ENCODE measurements around the gene ERG. TPM values are rescaled to one million over a fixed set of nuclear protein-coding genes. Genes with fewer than 3 reads are reported as not detected.

ERG gene
- polyA plus RNA-seq, 2 of the 4 experiments (the other 2 are of a cell fraction): not detected

DNA sequence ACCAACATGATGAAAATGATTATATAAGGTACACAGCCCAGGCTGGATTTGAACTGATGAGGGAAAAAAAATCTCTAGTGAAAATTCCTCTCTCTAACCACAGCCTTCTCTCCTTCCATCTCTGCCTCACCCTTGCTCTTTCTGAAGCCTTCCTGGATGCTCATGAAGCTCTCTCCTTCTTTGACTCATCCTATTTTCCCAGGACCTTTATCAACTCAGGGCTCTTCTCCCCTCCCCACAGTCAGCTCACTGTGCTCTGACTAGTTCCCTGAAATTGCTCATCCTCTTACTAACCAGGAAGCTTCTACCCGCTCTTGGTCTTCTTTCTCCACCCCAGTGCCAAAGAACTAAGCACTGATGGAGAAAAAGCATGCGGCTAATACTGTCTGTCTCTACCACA is 46.4 kb upstream of the ERG start (continued):
- no peak for TF ChIP-seq KDM5A (IDR thresholded peaks at IDR 0.05)
- TF ChIP-seq, protein P1, sequence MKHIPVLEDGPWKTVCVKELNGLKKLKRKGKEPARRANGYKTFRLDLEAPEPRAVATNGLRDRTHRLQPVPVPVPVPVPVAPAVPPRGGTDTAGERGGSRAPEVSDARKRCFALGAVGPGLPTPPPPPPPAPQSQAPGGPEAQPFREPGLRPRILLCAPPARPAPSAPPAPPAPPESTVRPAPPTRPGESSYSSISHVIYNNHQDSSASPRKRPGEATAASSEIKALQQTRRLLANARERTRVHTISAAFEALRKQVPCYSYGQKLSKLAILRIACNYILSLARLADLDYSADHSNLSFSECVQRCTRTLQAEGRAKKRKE (CRISPR knock-in tag; IDR thresholded peaks at IDR 0.05; ENCODE audit: low read depth): no peak
- no peak for TF ChIP-seq CBX8 (IDR thresholded peaks at IDR 0.05)
- no peak for TF ChIP-seq HEYL (CRISPR knock-in tag; IDR thresholded peaks at IDR 0.05)
- TF ChIP-seq PHF8 (IDR thresholded peaks at IDR 0.05; ENCODE audit: borderline replicate concordance, low read depth): no peak

DNA sequence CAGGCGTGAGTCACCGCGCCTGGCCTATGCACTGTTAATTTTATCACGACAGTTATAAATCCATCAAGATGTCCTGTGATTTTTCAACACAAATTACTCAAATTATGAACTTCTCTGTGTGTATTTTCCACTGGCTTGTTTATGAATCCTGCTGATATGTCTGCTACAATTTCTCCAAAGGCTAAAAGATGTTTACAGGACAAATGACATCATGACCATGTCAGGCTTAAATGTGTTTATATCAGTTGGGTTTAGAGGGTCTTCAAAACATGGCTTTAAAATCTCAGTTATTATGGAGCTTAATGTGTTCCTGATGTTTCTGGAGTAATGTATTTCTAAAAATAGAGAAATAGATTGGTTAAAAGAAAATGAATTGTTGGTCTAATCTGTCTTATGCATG is 44.0 kb upstream of the ERG start:
- CTCF ChIA-PET: no interaction called here
- Histone ChIP-seq H3K4me2 (no peak overlapping the region), H3K4me1 (no peaks in the 10 kb centered on the region), H3K9me3 (no peaks in the 10 kb centered on the region), H3K27ac (no peak overlapping the region), H3K4me3 (no peak overlapping the region)
- FAIRE-seq: no peak
- no peak for TF ChIP-seq RARB (CRISPR knock-in tag; IDR thresholded peaks at IDR 0.05)
- TF ChIP-seq JUNB (IDR thresholded peaks at IDR 0.05): no peak
- TF ChIP-seq, protein P2, sequence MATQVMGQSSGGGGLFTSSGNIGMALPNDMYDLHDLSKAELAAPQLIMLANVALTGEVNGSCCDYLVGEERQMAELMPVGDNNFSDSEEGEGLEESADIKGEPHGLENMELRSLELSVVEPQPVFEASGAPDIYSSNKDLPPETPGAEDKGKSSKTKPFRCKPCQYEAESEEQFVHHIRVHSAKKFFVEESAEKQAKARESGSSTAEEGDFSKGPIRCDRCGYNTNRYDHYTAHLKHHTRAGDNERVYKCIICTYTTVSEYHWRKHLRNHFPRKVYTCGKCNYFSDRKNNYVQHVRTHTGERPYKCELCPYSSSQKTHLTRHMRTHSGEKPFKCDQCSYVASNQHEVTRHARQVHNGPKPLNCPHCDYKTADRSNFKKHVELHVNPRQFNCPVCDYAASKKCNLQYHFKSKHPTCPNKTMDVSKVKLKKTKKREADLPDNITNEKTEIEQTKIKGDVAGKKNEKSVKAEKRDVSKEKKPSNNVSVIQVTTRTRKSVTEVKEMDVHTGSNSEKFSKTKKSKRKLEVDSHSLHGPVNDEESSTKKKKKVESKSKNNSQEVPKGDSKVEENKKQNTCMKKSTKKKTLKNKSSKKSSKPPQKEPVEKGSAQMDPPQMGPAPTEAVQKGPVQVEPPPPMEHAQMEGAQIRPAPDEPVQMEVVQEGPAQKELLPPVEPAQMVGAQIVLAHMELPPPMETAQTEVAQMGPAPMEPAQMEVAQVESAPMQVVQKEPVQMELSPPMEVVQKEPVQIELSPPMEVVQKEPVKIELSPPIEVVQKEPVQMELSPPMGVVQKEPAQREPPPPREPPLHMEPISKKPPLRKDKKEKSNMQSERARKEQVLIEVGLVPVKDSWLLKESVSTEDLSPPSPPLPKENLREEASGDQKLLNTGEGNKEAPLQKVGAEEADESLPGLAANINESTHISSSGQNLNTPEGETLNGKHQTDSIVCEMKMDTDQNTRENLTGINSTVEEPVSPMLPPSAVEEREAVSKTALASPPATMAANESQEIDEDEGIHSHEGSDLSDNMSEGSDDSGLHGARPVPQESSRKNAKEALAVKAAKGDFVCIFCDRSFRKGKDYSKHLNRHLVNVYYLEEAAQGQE (IDR thresholded peaks at IDR 0.05): no peak
- TF ChIP-seq ESRRA (IDR thresholded peaks at IDR 0.05; ENCODE audit: borderline replicate concordance, low read length): no peak
- TF ChIP-seq, protein P3, sequence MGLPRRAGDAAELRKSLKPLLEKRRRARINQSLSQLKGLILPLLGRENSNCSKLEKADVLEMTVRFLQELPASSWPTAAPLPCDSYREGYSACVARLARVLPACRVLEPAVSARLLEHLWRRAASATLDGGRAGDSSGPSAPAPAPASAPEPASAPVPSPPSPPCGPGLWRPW (IDR thresholded peaks at IDR 0.05): no peak
- no peak for TF ChIP-seq CHD2 (IDR thresholded peaks at IDR 0.05; ENCODE audit: low read length, partially characterized antibody)
- TF ChIP-seq, protein P1 (CRISPR knock-in tag; IDR thresholded peaks at IDR 0.05; ENCODE audit: low read depth): no peak
- TF ChIP-seq KDM1A (IDR thresholded peaks at IDR 0.05; ENCODE audit: low read depth): no peak
- TF ChIP-seq GATA3 (IDR thresholded peaks at IDR 0.05; ENCODE audit: borderline replicate concordance): no peak
- no peak for TF ChIP-seq NFE2L2 (conservative IDR thresholded peaks at IDR 0.05; ENCODE audit: low read length)
- TF ChIP-seq, protein P4, sequence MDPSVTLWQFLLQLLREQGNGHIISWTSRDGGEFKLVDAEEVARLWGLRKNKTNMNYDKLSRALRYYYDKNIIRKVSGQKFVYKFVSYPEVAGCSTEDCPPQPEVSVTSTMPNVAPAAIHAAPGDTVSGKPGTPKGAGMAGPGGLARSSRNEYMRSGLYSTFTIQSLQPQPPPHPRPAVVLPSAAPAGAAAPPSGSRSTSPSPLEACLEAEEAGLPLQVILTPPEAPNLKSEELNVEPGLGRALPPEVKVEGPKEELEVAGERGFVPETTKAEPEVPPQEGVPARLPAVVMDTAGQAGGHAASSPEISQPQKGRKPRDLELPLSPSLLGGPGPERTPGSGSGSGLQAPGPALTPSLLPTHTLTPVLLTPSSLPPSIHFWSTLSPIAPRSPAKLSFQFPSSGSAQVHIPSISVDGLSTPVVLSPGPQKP (IDR thresholded peaks at IDR 0.05; ENCODE audit: low read depth, low read length): no peak
- TF ChIP-seq HOXB13 (CRISPR knock-in tag; IDR thresholded peaks at IDR 0.05; ENCODE audit: low read depth): no peak
- TF ChIP-seq EP300 (IDR thresholded peaks at IDR 0.05): no peak
- TF ChIP-seq, protein P5, sequence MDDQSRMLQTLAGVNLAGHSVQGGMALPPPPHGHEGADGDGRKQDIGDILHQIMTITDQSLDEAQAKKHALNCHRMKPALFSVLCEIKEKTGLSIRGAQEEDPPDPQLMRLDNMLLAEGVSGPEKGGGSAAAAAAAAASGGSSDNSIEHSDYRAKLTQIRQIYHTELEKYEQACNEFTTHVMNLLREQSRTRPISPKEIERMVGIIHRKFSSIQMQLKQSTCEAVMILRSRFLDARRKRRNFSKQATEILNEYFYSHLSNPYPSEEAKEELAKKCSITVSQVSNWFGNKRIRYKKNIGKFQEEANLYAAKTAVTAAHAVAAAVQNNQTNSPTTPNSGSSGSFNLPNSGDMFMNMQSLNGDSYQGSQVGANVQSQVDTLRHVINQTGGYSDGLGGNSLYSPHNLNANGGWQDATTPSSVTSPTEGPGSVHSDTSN (IDR thresholded peaks at IDR 0.05): no peak
- no peak for TF ChIP-seq NR3C1 (IDR thresholded peaks at IDR 0.05)
- TF ChIP-seq, protein P6, sequence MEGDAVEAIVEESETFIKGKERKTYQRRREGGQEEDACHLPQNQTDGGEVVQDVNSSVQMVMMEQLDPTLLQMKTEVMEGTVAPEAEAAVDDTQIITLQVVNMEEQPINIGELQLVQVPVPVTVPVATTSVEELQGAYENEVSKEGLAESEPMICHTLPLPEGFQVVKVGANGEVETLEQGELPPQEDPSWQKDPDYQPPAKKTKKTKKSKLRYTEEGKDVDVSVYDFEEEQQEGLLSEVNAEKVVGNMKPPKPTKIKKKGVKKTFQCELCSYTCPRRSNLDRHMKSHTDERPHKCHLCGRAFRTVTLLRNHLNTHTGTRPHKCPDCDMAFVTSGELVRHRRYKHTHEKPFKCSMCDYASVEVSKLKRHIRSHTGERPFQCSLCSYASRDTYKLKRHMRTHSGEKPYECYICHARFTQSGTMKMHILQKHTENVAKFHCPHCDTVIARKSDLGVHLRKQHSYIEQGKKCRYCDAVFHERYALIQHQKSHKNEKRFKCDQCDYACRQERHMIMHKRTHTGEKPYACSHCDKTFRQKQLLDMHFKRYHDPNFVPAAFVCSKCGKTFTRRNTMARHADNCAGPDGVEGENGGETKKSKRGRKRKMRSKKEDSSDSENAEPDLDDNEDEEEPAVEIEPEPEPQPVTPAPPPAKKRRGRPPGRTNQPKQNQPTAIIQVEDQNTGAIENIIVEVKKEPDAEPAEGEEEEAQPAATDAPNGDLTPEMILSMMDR (IDR thresholded peaks at IDR 0.05): no peak
- TF ChIP-seq BHLHE40 (IDR thresholded peaks at IDR 0.05; ENCODE audit: low read depth, low read length): no peak
- no peak for TF ChIP-seq ZFP36 (IDR thresholded peaks at IDR 0.05; ENCODE audit: borderline replicate concordance, partially characterized antibody)
- no peak for TF ChIP-seq RFX5 (IDR thresholded peaks at IDR 0.05)
- no peak for TF ChIP-seq POLR2AphosphoS2 (conservative IDR thresholded peaks at IDR 0.05; ENCODE audit: low read length)
- WGBS (ENCODE audit: missing lambda C conversion rate): 66% methylated on average over 4 of the region's 4 CpGs
- no peak for DNase-seq (ENCODE audit: low read depth in 1 of 2, low spot score in 1 of 2)
- no peak for ATAC-seq
- POLR2A ChIA-PET: no interaction called here

Measured in A549 (cell line).